Hematopoietic multipotent progenitor cell treated with erythropoietin and hydrocortisone succinate and interleukin-3 and kit ligand, for 8 days (in vitro differentiated cells): ENCODE results near the gene GOLGA3.
A peak's percentile ranks its signal among the peaks of the same experiment; 100 is the strongest.

Experiments used
- DNase-seq: peaks from one replicate; pipeline ENCODE4 v3.0.0-alpha.2; 2015

GOLGA3 gene

GRCh38 chr12:132741620-132742019 is 87.0 kb downstream of the GOLGA3 start:
- DNase-seq = no peak

GRCh38 chr12:132740652-132741051 is 88.0 kb downstream of the GOLGA3 start:
- DNase-seq = no peak

GRCh38 chr12:132740313-132740646 is 88.4 kb downstream of the GOLGA3 start:
- DNase-seq = no peak

GRCh38 chr12:132739600-132740312 is 88.9 kb downstream of the GOLGA3 start:
- DNase-seq = no peak

- DNase-seq = no peak
Measured at GRCh38 chr12:132736913-132737312, 91.8 kb downstream of the GOLGA3 start.

GRCh38 chr12:132736378-132736777 is 92.3 kb downstream of the GOLGA3 start:
- no peak for DNase-seq

GRCh38 chr12:132735496-132735895 is 93.2 kb downstream of the GOLGA3 start:
- DNase-seq = no peak

- no peak for DNase-seq
Measured at GRCh38 chr12:132734206-132734605, 94.5 kb downstream of the GOLGA3 start.

- no peak for DNase-seq
Measured at GRCh38 chr12:132731574-132731973, 97.1 kb downstream of the GOLGA3 start.

- no peak for DNase-seq
Measured at GRCh38 chr12:132730353-132730752, 98.3 kb downstream of the GOLGA3 start.

GRCh38 chr12:132729541-132730320 is 98.9 kb downstream of the GOLGA3 start:
- DNase-seq = no peak

- no peak for DNase-seq
Measured at GRCh38 chr12:132728502-132728901, 100.2 kb downstream of the GOLGA3 start.

- DNase-seq = no peak
Measured at GRCh38 chr12:132727091-132727794, 101.4 kb downstream of the GOLGA3 start.

GRCh38 chr12:132726386-132726785 is 102.3 kb downstream of the GOLGA3 start:
- no peak for DNase-seq

- no peak for DNase-seq
Measured at GRCh38 chr12:132724506-132725241, 104.0 kb downstream of the GOLGA3 start.

- peak; percentile 46 for DNase-seq
Measured at GRCh38 chr12:132723764-132724140, 104.9 kb downstream of the GOLGA3 start.

GRCh38 chr12:132723015-132723763 is 105.5 kb downstream of the GOLGA3 start:
- no peak for DNase-seq

- no peak for DNase-seq
Measured at GRCh38 chr12:132720606-132721345, 107.9 kb downstream of the GOLGA3 start.

- DNase-seq = no peak
Measured at GRCh38 chr12:132719954-132720324, 108.7 kb downstream of the GOLGA3 start.

- DNase-seq = no peak
Measured at GRCh38 chr12:132719141-132719953, 109.3 kb downstream of the GOLGA3 start.
